WTC11 (cell line): ENCODE data around the gene SHISAL1. TPM values are rescaled to one million over a fixed set of nuclear protein-coding genes. Genes with fewer than 3 reads are reported as not detected.

ENCODE experiments used
- ATAC-seq: fragments of 200-7000 bp; cut with Tn5 transposase; 2 replicates; pipeline ENCODE4 v1.10.0; 2021; ENCODE audit warnings: mild to moderate bottlenecking, moderate library complexity
- CTCF ChIA-PET: fragments of 300-600 bp; sonication (Branson Sonifier 250); formaldehyde crosslinking; loops from one replicate; lab custom pipeline; 2021; ENCODE audit warnings: antibody characterized with exemption; lab: Charles Lee
- POLR2A ChIA-PET: fragments of 350-600 bp; sonication (Branson Sonifier 250); formaldehyde crosslinking; loops from one replicate; lab custom pipeline; 2021; ENCODE audit warnings: antibody characterized with exemption; lab: Charles Lee
- DNase-seq: peaks from one replicate; pipeline ENCODE4 v3.0.0; 2021; ENCODE audit warnings: low spot score
- H3K27ac Mint-ChIP-seq: 2 replicates; pipeline ENCODE4 v1.8.0; 2021; ENCODE audit warnings: mixed read lengths
- H3K27me3 Mint-ChIP-seq: 2 replicates; pipeline ENCODE4 v1.8.0; 2021; ENCODE audit warnings: low read depth, mild to moderate bottlenecking, moderate library complexity, mixed read lengths
- H3K36me3 Mint-ChIP-seq: 2 replicates; pipeline ENCODE4 v1.8.0; 2021; ENCODE audit warnings: mixed read lengths
- H3K4me1 Mint-ChIP-seq: 2 replicates; pipeline ENCODE4 v1.8.0; 2022; ENCODE audit warnings: mixed read lengths
- H3K4me3 Mint-ChIP-seq: 2 replicates; pipeline ENCODE4 v1.8.0; 2021; ENCODE audit warnings: mild to moderate bottlenecking, moderate library complexity, mixed read lengths
- H3K9me3 Mint-ChIP-seq: 2 replicates; pipeline ENCODE4 v1.8.0; 2021; ENCODE audit warnings: mixed read lengths
- AFF4 ChIP-seq: sonication (generic); formaldehyde crosslinking; IDR thresholded peaks from 2 replicates; pipeline ENCODE4 v1.8.1; 2023; ENCODE audit warnings: mild to moderate bottlenecking, missing genetic modification reagents, borderline replicate concordance
- CREM ChIP-seq: sonication (generic); formaldehyde crosslinking; IDR thresholded peaks from 2 replicates; pipeline ENCODE4 v1.8.1; 2022; ENCODE audit warnings: mild to moderate bottlenecking, missing genetic modification reagents, moderate library complexity
- ETV6 ChIP-seq: sonication (generic); formaldehyde crosslinking; IDR thresholded peaks from 2 replicates; pipeline ENCODE4 v1.8.1; 2022; ENCODE audit warnings: mild to moderate bottlenecking, missing genetic modification reagents
- FOXK1 ChIP-seq: sonication (generic); formaldehyde crosslinking; IDR thresholded peaks from 2 replicates; pipeline ENCODE4 v1.8.0; 2022; ENCODE audit warnings: mild to moderate bottlenecking, moderate library complexity, missing genetic modification reagents
- GABPB1 ChIP-seq: sonication (generic); formaldehyde crosslinking; IDR thresholded peaks from 2 replicates; pipeline ENCODE4 v1.8.1; 2023; ENCODE audit warnings: mild to moderate bottlenecking, missing genetic modification reagents
- IRF2 ChIP-seq: sonication (generic); formaldehyde crosslinking; IDR thresholded peaks from 2 replicates; pipeline ENCODE4 v1.8.0; 2022; ENCODE audit warnings: low read depth, missing genetic modification reagents, borderline replicate concordance
- JUN ChIP-seq: sonication (generic); formaldehyde crosslinking; IDR thresholded peaks from 2 replicates; pipeline ENCODE4 v1.8.0; 2023; ENCODE audit warnings: mild to moderate bottlenecking, missing genetic modification reagents
- MXD4 ChIP-seq: fragments of 250-450 bp; sonication (Bioruptor Pico); IDR thresholded peaks from 2 replicates; pipeline ENCODE4 v1.8.0; 2021; ENCODE audit warnings: mild to moderate bottlenecking, moderate library complexity, borderline replicate concordance
- NR3C1 ChIP-seq: sonication (generic); formaldehyde crosslinking; conservative IDR thresholded peaks from 2 replicates; pipeline ENCODE4 v1.8.1; 2023; ENCODE audit warnings: low read depth, mild to moderate bottlenecking, missing genetic modification reagents
- OVOL2 ChIP-seq: fragments of 250-450 bp; sonication (Bioruptor Pico); IDR thresholded peaks from 2 replicates; pipeline ENCODE4 v1.9.0; 2021; ENCODE audit warnings: mild to moderate bottlenecking, borderline replicate concordance
- RELA ChIP-seq: sonication (generic); formaldehyde crosslinking; IDR thresholded peaks from 2 replicates; pipeline ENCODE4 v1.8.1; 2022; ENCODE audit warnings: missing genetic modification reagents, mild to moderate bottlenecking, borderline replicate concordance
- USF1 ChIP-seq: sonication (generic); formaldehyde crosslinking; IDR thresholded peaks from 2 replicates; pipeline ENCODE4 v1.8.0; 2022; ENCODE audit warnings: mild to moderate bottlenecking, missing genetic modification reagents
- ZNF263 ChIP-seq: sonication (generic); formaldehyde crosslinking; IDR thresholded peaks from 2 replicates; pipeline ENCODE4 v1.8.1; 2022; ENCODE audit warnings: low read depth, mild to moderate bottlenecking, moderate library complexity, missing genetic modification reagents
- ZNF281 ChIP-seq: sonication (generic); formaldehyde crosslinking; IDR thresholded peaks from 2 replicates; pipeline ENCODE4 v1.8.0; 2023; ENCODE audit warnings: mild to moderate bottlenecking, missing genetic modification reagents
- ZNF416 ChIP-seq: fragments of 250-450 bp; sonication (Bioruptor Pico); IDR thresholded peaks from 2 replicates; pipeline ENCODE4 v1.9.0; 2021; ENCODE audit warnings: mild to moderate bottlenecking, inconsistent platforms
- ZNF423 ChIP-seq: fragments of 250-450 bp; sonication (Bioruptor Pico); IDR thresholded peaks from 2 replicates; pipeline ENCODE4 v2.1.2; 2022; ENCODE audit warnings: mild to moderate bottlenecking, moderate library complexity
- ZNF671 ChIP-seq: fragments of 250-450 bp; sonication (Bioruptor Pico); IDR thresholded peaks from 2 replicates; pipeline ENCODE4 v1.8.0; 2021; ENCODE audit warnings: mild to moderate bottlenecking
- total RNA-seq: library from RNA; stranded (reverse); gene quantifications from 3 replicates; pipeline ENCODE4 v1.2.3, GENCODE V29; 2021
- TF ChIP-seq, protein P1 (sequence below): sonication (generic); formaldehyde crosslinking; IDR thresholded peaks from 2 replicates; pipeline ENCODE4 v1.8.1; 2022; ENCODE audit warnings: low read depth, mild to moderate bottlenecking, moderate library complexity, missing genetic modification reagents, borderline replicate concordance
- TF ChIP-seq, protein P2 (sequence below): fragments of 250-450 bp; sonication (Bioruptor Pico); IDR thresholded peaks from 2 replicates; pipeline ENCODE4 v1.8.0; 2021; ENCODE audit warnings: mild to moderate bottlenecking
- TF ChIP-seq, protein P3 (sequence below): sonication (generic); formaldehyde crosslinking; IDR thresholded peaks from 2 replicates; pipeline ENCODE4 v1.8.1; 2022; ENCODE audit warnings: low read depth, missing genetic modification reagents, borderline replicate concordance
- TF ChIP-seq, protein P4 (sequence below): fragments of 250-450 bp; sonication (Bioruptor Pico); IDR thresholded peaks from 2 replicates; pipeline ENCODE4 v2.1.2; 2022; ENCODE audit warnings: mild to moderate bottlenecking, moderate library complexity

The SHISAL1 gene
- total RNA-seq, 1 experiment from 2014 or later, result 2.7 TPM

- no peak for TF ChIP-seq AFF4
- no peak for TF ChIP-seq ZNF263
- no peak for TF ChIP-seq JUN (CRISPR knock-in tag)
- no peak for TF ChIP-seq ZNF281
- no peak for TF ChIP-seq RELA (CRISPR knock-in tag)
- TF ChIP-seq MXD4 (CRISPR knock-in tag), result no peak
- TF ChIP-seq ZNF423 (CRISPR knock-in tag), result no peak
- TF ChIP-seq, protein P1, sequence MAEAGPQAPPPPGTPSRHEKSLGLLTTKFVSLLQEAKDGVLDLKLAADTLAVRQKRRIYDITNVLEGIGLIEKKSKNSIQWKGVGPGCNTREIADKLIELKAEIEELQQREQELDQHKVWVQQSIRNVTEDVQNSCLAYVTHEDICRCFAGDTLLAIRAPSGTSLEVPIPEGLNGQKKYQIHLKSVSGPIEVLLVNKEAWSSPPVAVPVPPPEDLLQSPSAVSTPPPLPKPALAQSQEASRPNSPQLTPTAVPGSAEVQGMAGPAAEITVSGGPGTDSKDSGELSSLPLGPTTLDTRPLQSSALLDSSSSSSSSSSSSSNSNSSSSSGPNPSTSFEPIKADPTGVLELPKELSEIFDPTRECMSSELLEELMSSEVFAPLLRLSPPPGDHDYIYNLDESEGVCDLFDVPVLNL (CRISPR knock-in tag), result no peak
- no peak for TF ChIP-seq GABPB1 (CRISPR knock-in tag)
- no peak for TF ChIP-seq ZNF416
- TF ChIP-seq NR3C1, result no peak
- TF ChIP-seq CREM (CRISPR knock-in tag), result no peak
Observed at GRCh38 chr22:44267856-44268255, 44.9 kb downstream of the SHISAL1 start (continued).

GRCh38 chr22:44266796-44267760 lies 45.7 kb downstream of the SHISAL1 start:
- Mint-ChIP-seq H3K27me3 (no peaks in the 10 kb centered on the region), H3K27ac (no peak overlapping the region), H3K36me3 (0 out of 2 replicates have a peak, but pooled peaks cover 6% of the 10 kb centered on the region), H3K9me3 (peaks cover 15% of the 10 kb centered on the region), H3K4me3 (no peak overlapping the region), H3K4me1 (peaks cover 18% of the 10 kb centered on the region)
- no peak for TF ChIP-seq ETV6
- TF ChIP-seq IRF2 (CRISPR knock-in tag), result no peak
- TF ChIP-seq FOXK1 (CRISPR knock-in tag), result no peak
- ChIA-PET CTCF (no interaction called here), POLR2A (no interaction called here)
- DNase-seq (no peak), ATAC-seq (no peak)

DNA sequence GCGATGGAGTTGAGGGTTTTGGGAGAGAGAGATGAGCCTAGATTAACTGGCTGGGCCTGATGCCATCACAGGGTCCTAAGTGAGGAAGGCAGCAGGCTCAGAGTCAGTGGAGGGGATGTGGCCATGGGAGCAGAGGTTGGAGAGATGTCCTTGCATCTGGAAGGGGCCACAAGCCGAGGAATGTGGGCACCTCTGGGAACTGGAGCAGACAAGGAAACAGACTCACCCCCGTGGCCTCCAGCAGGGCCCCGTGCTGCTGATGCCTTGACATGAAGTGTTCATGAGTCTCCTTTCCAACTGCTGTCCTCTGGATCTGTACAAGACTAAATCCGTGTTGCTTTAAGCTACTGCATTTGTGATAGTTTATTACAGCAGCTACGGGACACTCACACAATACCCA lies 49.2 kb downstream of the SHISAL1 start:
- peaks cover 17% of the 10 kb centered on the region for H3K4me1 Mint-ChIP-seq
- H3K9me3 Mint-ChIP-seq, result peaks cover 16% of the 10 kb centered on the region
- DNase-seq (peak; percentile 1), ATAC-seq (no peak)
- H3K27me3 Mint-ChIP-seq, result no peaks in the 10 kb centered on the region
- H3K4me3 Mint-ChIP-seq, result no peak overlapping the region
- POLR2A ChIA-PET, result no interaction called here
- CTCF ChIA-PET, result no interaction called here
- H3K36me3 Mint-ChIP-seq, result peaks cover 6% of the 10 kb centered on the region; the same call in 1 of the 2 replicates
- peak overlapping the region; percentile 42; the same call in 1 of the 2 replicates for H3K27ac Mint-ChIP-seq
- no peak for TF ChIP-seq USF1
- TF ChIP-seq, protein P2, sequence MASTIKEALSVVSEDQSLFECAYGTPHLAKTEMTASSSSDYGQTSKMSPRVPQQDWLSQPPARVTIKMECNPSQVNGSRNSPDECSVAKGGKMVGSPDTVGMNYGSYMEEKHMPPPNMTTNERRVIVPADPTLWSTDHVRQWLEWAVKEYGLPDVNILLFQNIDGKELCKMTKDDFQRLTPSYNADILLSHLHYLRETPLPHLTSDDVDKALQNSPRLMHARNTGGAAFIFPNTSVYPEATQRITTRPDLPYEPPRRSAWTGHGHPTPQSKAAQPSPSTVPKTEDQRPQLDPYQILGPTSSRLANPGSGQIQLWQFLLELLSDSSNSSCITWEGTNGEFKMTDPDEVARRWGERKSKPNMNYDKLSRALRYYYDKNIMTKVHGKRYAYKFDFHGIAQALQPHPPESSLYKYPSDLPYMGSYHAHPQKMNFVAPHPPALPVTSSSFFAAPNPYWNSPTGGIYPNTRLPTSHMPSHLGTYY, result no peak
- no peak for TF ChIP-seq ZNF671 (CRISPR knock-in tag)
- TF ChIP-seq OVOL2, result no peak
- TF ChIP-seq, protein P3, sequence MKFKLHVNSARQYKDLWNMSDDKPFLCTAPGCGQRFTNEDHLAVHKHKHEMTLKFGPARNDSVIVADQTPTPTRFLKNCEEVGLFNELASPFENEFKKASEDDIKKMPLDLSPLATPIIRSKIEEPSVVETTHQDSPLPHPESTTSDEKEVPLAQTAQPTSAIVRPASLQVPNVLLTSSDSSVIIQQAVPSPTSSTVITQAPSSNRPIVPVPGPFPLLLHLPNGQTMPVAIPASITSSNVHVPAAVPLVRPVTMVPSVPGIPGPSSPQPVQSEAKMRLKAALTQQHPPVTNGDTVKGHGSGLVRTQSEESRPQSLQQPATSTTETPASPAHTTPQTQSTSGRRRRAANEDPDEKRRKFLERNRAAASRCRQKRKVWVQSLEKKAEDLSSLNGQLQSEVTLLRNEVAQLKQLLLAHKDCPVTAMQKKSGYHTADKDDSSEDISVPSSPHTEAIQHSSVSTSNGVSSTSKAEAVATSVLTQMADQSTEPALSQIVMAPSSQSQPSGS (CRISPR knock-in tag), result no peak
- TF ChIP-seq, protein P4, sequence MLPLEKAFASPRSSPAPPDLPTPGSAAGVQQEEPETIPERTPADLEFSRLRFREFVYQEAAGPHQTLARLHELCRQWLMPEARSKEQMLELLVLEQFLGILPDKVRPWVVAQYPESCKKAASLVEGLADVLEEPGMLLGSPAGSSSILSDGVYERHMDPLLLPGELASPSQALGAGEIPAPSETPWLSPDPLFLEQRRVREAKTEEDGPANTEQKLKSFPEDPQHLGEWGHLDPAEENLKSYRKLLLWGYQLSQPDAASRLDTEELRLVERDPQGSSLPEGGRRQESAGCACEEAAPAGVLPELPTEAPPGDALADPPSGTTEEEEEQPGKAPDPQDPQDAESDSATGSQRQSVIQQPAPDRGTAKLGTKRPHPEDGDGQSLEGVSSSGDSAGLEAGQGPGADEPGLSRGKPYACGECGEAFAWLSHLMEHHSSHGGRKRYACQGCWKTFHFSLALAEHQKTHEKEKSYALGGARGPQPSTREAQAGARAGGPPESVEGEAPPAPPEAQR (CRISPR knock-in tag), result no peak
